Skeletal muscle tissue (tissue), 4 donors: ENCODE results near the gene HTRA3. TPM values are rescaled to one million over a fixed set of nuclear protein-coding genes. Genes with fewer than 3 reads are reported as not detected.

ENCODE experiments used
- H3K27ac ChIP-seq: one replicate; pipeline ENCODE4 v1.7.0; 2013; ENCODE audit warnings: mild to moderate bottlenecking, low read depth, low read length, inconsistent platforms
- H3K27me3 ChIP-seq, 3 donors: one replicate each; pipeline ENCODE4 v1.7.0; 2013; ENCODE audit warnings: low read length in 3 of 3; ENCODE audit not compliant: control insufficient read depth in 3 of 3, insufficient read depth in 3 of 3
- H3K36me3 ChIP-seq, 3 donors: one replicate each; pipeline ENCODE4 v1.7.0; 2013; ENCODE audit warnings: low read length in 3 of 3; ENCODE audit not compliant: control insufficient read depth in 3 of 3, insufficient read depth in 3 of 3
- H3K4me1 ChIP-seq, 3 donors: one replicate each; pipeline ENCODE4 v1.7.0; 2013; ENCODE audit warnings: low read length in 3 of 3, mild to moderate bottlenecking in 3 of 3; ENCODE audit not compliant: control insufficient read depth in 3 of 3, insufficient read depth in 3 of 3
- H3K4me3 ChIP-seq, 3 donors: one replicate each; pipeline ENCODE4 v1.7.0; 2013; ENCODE audit warnings: low read length in 3 of 3
- H3K9ac ChIP-seq, 3 donors: one replicate each; pipeline ENCODE4 v1.7.0; 2013; ENCODE audit warnings: low read length in 3 of 3, mild to moderate bottlenecking in 3 of 3, moderate library complexity in 2 of 3, low read depth in 1 of 3
- H3K9me3 ChIP-seq, 3 donors: one replicate each; pipeline ENCODE4 v1.7.0; 2013; ENCODE audit warnings: low read length in 3 of 3; ENCODE audit not compliant: control insufficient read depth in 3 of 3
- total RNA-seq: library from RNA; depleted of rRNA; stranded (reverse); fragments of >200 nt; gene quantifications from one replicate; pipeline ENCODE4 v1.2.3, GENCODE V29; 2014
- donor health status: Osteomylitis.

HTRA3 gene
- total RNA-seq, 1 donor from 2014 or later, result 20.9 TPM

DNA sequence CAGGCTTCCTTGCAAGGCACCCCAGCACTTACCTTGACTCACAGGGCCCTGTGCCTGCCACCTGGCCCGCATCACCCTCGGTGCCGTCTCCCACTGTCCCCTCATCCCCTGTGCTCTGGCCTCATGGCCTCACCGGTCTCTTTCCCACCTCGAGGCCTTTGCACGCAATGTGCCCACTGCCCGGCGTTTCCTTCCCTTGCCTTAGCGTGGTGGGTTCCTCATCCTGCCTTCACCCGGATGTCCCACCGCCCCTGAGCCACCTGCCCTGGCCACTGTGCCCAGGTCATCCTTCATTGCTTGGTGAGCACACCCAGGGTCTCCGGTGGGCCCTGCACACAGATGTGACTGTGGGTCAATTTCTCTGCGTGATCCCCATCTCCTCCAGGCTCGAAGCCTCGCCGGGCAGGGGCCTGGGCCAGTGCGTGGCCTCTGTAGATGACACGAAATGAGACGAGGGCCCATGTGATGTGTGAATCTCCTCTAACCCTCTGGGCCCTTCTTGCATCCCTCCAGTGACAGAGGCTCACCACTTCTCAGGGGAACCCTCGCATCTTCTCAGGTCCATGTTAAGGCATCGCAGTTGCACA, 4.6 kb downstream of the HTRA3 start:
- no peaks in the 10 kb centered on the region for H3K9me3 ChIP-seq
- no peak overlapping the region for H3K27ac ChIP-seq
- no peak overlapping the region for H3K4me3 ChIP-seq
- no peaks in the 10 kb centered on the region for H3K36me3 ChIP-seq
- peak overlapping the region in 1 of 3 donors; percentile 28 for H3K9ac ChIP-seq
- H3K4me1 ChIP-seq, result peaks cover 51 to 56% (median 53%) of the 10 kb centered on the region in 3 donors
- H3K27me3 ChIP-seq, result peaks cover 0 to 12% (median 7%) of the 10 kb centered on the region in 3 donors

DNA sequence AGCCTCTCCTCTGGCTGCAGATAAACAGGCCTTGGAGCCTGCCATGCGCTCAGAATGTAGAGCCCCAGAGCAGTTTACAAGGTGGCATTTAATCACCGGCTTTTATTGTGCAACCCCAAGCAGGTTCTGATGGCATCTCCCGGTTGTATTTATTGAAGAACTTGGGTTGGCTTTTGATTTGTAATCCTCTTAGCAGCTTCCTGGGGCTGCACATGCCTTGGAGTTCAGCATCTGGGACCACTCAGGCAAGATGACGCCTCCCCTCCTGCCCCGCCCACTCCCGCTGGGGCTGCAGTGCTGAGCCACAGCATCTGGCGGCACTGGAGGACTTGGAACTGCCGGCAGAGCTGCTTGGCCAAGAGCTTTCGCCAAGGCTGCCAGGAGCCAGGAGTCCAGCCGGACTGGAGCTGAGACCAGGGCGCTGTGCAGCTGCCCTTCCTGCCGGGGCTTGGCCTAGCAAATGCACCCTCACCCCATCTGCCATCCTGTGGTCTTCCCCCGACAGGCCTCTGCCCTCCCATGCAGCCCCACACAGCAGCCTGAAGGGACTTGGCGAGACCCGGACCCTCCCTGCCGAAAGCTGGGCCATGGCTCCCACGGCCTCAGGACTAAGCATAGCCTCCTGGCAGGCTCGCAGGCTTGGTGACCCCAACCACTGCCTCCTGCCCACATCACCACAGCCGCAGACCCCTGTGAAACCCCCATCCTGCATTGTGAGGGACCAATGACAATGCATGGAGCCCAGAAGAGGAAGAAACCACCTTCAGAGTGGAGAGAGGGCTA, 5.4 kb downstream of the HTRA3 start:
- Histone ChIP-seq H3K27me3 (peaks cover 0 to 10% (median 5%) of the 10 kb centered on the region in 3 donors), H3K9me3 (no peaks in the 10 kb centered on the region), H3K36me3 (no peaks in the 10 kb centered on the region), H3K9ac (peak overlapping the region in 1 of 3 donors; percentile 70), H3K4me1 (peaks cover 50 to 55% (median 51%) of the 10 kb centered on the region in 3 donors), H3K4me3 (peak overlapping the region in 2 of 3 donors; percentile 30 to 52), H3K27ac (no peak overlapping the region)

DNA sequence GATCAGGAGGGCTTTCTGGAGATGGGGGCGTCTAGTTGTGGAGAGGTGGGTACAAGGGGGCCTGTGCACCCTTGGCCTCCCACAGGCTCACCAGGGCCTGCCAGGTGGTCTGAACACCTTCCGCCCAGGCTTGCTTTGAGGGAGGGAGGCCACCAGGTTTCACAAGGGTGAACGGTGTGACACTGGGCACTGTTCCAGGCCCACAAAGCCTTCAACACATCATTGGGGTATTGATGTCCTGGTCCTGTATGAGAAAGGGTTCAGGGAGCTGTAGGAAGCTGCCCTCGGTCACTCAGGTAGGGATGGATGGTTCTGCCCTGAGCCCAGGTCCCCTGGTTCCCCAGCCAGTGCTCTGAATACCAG, 6.0 kb downstream of the HTRA3 start:
- Histone ChIP-seq H3K9me3 (no peaks in the 10 kb centered on the region), H3K4me3 (peak overlapping the region in 2 of 3 donors; percentile 30 to 52), H3K9ac (peak overlapping the region in 1 of 3 donors; percentile 70), H3K27ac (no peak overlapping the region), H3K27me3 (peaks cover 0 to 4% (median 0%) of the 10 kb centered on the region in 3 donors), H3K4me1 (peaks cover 45 to 51% (median 49%) of the 10 kb centered on the region in 3 donors), H3K36me3 (no peaks in the 10 kb centered on the region)

DNA sequence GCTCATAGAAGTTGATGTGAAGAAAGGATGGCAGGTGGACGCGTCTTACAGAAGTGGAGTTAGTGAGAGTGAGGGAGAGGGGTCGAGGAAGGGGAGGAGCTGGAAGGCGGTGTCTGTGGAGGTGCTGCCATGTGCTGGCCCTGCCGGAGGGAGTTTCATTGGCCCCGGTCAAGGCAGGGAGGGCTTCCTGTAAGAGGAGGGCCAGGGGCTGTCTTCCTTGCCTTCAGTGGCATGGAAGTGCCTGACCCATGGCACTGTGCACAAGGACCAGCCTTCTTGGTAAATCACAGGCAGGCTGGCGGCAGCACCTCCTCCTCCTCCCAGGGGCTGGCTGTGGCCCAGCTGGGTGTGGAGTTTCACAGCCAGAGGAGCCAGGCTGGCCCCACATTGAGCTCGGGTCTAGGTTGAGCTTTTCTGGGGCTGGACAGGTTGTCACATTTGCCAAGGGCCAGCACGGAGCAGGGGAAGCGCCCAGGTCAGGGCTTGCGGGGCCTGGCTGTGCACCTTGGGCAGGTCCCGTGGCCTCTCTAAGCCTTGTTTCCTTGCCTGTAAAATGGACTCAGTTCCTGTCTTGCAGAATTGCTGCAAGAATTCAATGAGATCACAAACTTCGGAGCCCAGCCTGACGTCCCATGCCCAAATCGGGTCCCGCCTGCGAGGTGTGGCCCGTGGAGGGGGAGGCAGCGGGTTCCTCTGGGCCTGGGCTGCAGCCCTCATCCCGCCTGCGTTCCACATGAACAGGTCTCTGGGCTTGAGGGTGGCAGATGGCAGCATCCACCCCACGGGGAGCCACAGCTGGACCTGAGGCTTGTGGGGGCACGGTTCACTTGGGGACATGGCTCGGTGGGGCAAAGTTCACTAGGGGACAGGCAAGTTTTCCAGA, 7.0 kb downstream of the HTRA3 start:
- H3K27ac ChIP-seq, result no peak overlapping the region
- no peaks in the 10 kb centered on the region for H3K36me3 ChIP-seq
- peaks cover 0 to 3% (median 0%) of the 10 kb centered on the region in 3 donors for H3K27me3 ChIP-seq
- H3K4me1 ChIP-seq, result peaks cover 55 to 58% (median 57%) of the 10 kb centered on the region in 3 donors
- H3K9ac ChIP-seq, result peak overlapping the region in 2 of 3 donors; percentile 10 to 25
- H3K4me3 ChIP-seq, result peak overlapping the region in 1 of 3 donors; percentile 22
- no peaks in the 10 kb centered on the region for H3K9me3 ChIP-seq

DNA sequence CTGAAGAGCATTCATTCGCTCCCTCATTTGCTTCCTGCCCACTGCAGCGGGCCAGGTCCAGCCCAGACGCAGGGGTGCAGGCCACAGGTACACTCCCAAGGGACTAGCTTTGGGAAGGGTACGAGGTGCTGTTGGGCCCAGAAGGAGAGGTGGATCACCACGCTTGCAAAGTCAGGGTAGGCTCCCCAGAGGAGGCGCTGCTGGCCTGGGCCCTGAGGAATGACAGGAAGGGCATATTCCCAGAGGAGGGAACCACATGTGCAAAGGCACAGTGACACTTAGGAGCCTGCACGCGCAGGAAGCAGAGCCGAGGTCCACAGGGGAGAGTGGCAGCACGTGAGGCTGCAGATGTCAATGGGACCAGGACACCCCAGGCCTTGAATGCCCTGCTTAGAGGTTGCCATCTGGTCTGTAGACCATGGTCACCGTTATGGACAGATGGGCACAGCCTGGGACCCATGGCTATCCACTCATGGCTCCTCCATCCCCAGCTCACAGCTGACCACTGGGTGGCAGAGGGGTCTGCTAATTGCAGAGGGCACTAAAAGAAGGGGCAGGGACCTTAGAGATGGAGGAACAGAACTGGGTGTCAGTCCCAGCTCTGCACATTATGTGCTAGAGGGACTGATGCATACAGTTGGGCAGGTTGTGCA, 7.9 kb downstream of the HTRA3 start:
- Histone ChIP-seq H3K36me3 (no peaks in the 10 kb centered on the region), H3K4me3 (no peak overlapping the region), H3K9me3 (no peaks in the 10 kb centered on the region), H3K27ac (no peak overlapping the region), H3K4me1 (peaks cover 56 to 60% (median 60%) of the 10 kb centered on the region in 3 donors), H3K27me3 (no peaks in the 10 kb centered on the region), H3K9ac (peak overlapping the region in 1 of 3 donors; percentile 3)

DNA sequence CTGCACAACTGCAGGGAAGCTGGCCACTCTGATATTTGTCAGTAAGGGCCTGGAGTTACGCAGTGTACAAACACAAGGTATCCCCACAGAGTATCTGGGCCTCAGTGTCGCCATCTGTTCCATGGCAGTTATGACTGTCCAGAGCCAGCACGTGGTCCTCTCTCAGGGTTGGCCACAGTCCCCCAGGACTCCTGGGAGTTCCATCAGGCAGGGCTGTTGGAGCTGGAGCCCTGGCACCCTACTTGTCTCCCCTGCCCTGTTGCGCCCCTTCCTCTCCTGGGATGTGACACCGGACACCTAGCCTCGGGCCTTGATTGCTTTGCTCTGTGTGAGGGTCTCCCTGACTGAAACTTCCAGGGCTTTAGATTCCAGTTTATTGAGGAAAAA, 8.4 kb downstream of the HTRA3 start:
- Histone ChIP-seq H3K9ac (no peak overlapping the region), H3K4me3 (peak overlapping the region in 1 of 3 donors; percentile 29), H3K27me3 (no peaks in the 10 kb centered on the region), H3K4me1 (peaks cover 51 to 56% (median 56%) of the 10 kb centered on the region in 3 donors), H3K9me3 (no peaks in the 10 kb centered on the region), H3K27ac (peak overlapping the region; percentile 22), H3K36me3 (no peaks in the 10 kb centered on the region)

DNA sequence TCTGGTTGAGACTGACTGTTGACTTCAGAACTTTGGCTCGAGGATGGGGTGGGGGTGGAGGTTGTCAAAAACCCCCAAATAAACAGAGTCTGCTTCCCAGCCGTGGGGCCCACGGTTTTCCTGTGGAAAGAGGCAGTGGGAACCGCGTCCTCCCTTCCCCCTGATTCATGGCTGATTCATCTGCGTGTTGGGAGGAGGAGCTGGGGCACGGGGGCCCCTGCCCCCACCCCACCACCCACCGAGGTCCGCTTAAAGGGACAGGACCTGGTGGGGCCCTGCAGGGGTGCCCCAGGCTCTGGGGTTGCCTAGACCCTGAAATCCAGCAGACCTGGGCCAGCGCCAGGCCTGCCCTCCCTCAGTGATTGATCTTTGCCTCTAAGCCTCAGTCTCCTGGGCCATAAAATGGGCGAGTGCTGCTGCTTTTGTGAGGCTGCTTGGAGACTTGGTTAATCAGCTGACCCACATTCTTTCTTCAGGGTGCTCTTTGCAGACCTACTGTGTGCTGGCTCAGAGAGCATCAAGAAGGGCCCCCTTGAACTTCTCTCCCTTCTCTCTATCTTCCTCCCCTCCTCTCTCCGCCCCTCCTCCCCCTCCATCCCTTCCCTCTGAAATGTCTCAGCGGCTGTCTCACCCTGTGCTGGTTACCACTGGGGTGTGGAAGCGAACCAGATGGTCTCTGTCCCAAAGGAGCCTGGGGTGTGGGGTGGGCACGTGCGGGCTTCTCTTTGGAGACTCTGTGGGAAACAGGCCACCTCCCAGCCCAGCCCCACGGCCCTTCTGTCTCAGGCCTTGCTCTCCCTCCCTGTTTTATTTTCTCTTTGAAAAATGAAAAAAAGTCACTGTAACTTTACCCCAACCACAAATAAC, 9.1 kb downstream of the HTRA3 start:
- H3K9me3 ChIP-seq, result no peaks in the 10 kb centered on the region
- no peak overlapping the region for H3K27ac ChIP-seq
- H3K9ac ChIP-seq, result no peak overlapping the region
- no peak overlapping the region for H3K4me3 ChIP-seq
- H3K36me3 ChIP-seq, result no peaks in the 10 kb centered on the region
- peaks cover 51 to 56% (median 56%) of the 10 kb centered on the region in 3 donors for H3K4me1 ChIP-seq
- H3K27me3 ChIP-seq, result no peaks in the 10 kb centered on the region

DNA sequence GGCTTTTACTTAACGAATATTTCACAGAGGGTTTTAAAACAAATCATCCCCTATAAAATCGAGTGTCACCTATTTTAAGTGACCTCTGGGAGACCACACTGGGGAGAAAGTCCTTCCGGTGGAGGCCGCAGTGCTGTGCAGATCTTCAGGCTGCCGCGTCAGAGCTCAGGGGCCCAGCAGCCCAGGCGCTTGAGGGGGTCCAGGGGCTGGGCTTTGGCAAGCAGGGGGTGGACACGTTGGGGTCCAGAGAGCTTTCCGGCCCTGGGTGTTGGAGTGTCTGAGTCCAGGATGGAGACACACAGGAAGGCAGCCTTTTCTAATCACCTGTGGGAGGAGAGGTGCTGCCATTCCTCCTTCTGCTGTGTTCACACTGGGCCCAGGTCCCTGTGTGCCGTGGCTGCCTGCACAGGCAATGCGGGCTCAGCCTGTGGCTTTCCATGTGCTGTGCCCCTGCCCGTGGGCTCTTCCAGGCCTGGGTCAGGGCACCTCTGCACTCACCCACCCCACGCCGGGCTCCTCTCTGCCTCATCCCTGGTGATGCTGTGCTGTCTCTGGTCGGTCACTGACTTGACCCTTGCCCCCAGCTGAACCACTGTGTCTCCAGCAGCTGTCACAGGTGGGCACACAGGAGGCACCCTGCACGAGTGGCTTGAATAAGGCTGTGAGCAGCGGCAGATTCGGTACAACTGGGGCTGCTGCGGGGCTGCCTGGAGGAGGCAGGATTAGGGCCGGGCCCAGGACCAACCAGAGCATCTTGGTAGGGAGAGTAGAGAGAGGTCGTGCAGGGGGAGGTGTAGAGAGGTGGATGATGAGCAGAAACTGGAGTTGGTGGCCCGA, 10.0 kb downstream of the HTRA3 start:
- peaks cover 42 to 49% (median 49%) of the 10 kb centered on the region in 3 donors for H3K4me1 ChIP-seq
- H3K36me3 ChIP-seq, result no peaks in the 10 kb centered on the region
- H3K9me3 ChIP-seq, result no peaks in the 10 kb centered on the region
- H3K4me3 ChIP-seq, result no peak overlapping the region
- no peaks in the 10 kb centered on the region for H3K27me3 ChIP-seq
- no peak overlapping the region for H3K27ac ChIP-seq
- H3K9ac ChIP-seq, result peak overlapping the region in 1 of 3 donors; percentile 8
